ENCODE results near the gene CLRN3.

CLRN3 gene

DNA sequence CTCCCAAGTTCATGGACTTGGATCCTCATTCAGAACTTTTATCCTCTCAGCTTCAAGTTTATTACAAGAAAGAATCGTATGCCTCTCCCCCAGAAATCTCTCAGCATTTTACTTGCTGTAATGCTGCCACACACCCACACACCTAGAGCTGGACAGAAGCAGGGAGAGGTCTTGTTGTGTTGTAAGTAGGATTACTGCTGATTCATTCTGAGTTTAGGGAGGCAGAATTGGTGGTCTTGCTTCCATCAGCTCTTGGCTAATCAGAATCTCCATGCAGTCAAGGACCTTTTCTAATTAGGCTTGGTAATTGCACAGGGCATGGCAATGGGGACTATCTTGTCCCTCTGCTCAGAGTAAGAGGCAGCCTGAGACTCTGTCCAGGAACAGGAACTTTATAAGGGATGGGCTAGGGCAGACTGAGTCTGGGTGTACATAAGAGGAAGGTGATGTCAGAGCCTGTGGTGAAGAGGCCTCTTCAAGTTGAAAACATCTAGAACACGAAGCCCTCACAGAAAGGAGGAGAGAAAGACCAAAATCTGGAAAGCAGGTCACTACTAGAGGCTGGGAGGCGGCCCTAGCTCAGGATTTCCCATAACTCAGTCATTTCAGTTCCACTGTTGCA is 7.1 kb upstream of the CLRN3 start:
- DNase-seq (ENCODE audit: low read depth in 2 of 2): no peak

DNA sequence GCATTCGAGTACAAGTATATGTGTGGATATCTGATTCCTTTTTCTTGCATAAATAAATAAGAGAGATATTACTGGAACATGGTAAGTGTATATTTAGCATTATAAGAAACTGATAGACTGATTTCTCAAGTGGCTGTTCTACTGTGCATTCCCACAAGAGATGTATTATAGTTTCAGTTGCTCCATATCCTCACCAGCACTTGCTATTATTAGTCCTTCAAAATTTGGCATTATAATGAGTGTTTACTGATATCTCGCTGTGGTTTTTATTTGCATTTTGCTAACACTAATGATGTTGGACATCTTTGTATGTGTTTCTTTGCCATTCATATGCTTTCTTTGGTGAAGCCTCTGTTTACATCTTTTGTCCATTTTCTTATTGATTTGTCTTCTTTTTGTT is 4.4 kb upstream of the CLRN3 start:
- no peak for DNase-seq (ENCODE audit: low read depth in 2 of 2)

DNA sequence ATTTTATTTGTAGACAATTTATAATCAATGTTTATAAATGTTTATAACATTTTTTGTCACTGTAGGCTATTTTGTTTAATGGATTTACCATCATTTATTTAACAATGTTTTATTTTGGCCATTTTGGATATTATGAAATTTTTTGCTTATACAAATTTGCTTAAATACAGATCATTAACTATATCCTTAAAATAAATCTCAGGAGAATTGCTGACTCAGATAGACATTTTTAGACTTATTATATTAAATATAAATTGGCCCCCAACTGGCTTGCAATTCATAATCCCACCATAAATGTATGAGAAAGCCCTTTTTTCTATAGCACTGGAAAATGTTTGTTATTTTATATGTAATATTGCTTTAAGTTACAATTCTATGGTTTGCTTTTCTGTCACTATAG is 3.8 kb upstream of the CLRN3 start:
- DNase-seq (ENCODE audit: low read depth in 2 of 2): no peak

DNA sequence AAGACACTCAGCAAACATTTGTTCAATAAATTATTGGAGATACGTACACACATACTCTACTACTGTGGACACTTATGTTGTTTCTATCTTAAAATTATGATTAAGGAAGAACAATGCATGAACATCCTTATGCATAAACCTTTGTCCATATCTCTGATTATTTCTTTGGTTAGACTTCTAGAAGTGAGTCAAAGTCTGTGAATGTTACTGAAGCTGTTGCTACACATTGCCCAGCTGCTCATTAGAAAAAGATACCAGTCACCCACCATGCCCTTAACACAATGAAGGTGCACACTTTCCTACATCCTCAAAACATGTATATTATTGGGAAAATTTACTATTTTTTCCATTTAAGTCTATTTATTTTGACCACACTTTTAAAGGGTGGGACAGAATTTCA is 1.4 kb upstream of the CLRN3 start:
- no peak for DNase-seq (ENCODE audit: low read depth in 2 of 2)

DNA sequence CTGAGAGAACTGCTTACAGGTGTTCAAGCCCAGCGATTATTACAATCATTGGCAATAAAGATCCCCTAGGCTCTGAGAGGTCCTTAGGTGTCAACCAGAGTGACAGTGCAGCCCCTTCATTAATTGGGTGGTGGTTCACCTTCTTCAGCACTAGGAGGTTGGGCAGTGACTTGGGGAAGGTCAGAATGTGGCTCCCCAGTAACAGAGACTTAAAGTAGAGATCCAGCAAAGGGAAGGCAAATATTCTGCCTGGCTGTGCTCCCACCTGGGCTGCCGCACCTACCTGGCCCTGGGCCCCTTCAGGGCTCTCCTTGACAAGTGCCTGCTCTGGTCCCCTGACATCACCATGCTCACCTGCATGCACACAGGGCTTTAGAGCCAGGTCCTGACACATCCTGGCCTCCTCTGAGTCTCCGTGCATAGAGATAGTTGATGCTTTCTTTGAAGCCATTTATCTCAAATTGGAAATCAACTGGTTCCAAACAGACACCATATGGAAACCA is 1.9 kb downstream of the CLRN3 start:
- no peak for DNase-seq (ENCODE audit: low read depth in 2 of 2)

DNA sequence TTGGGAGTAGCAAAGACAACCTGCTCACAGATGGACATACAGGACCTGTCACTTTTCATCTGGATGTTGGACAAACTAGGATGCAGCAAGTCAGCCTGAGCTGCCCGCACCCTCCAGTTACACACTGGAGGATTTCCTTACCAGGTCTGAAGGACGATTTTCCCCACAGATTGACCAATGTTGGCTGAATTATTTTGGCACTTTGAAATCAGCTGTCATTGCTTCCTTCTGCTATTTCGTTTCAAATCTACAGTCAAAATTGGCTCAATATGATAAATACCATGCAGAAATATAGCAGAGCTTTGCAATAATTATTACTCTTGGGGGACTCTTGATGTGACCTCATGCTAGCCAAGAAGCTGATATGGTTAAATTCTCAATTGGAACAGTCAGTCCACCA is 2.5 kb downstream of the CLRN3 start:
- DNase-seq (ENCODE audit: low read depth in 2 of 2): no peak

GRCh38 chr10:127889605-127890195 is 3.0 kb downstream of the CLRN3 start:
- DNase-seq (ENCODE audit: low read depth in 2 of 2): no peak

- DNase-seq (ENCODE audit: low read depth in 2 of 2): no peak
Measured at GRCh38 chr10:127888521-127889312, 4.0 kb downstream of the CLRN3 start.

DNA sequence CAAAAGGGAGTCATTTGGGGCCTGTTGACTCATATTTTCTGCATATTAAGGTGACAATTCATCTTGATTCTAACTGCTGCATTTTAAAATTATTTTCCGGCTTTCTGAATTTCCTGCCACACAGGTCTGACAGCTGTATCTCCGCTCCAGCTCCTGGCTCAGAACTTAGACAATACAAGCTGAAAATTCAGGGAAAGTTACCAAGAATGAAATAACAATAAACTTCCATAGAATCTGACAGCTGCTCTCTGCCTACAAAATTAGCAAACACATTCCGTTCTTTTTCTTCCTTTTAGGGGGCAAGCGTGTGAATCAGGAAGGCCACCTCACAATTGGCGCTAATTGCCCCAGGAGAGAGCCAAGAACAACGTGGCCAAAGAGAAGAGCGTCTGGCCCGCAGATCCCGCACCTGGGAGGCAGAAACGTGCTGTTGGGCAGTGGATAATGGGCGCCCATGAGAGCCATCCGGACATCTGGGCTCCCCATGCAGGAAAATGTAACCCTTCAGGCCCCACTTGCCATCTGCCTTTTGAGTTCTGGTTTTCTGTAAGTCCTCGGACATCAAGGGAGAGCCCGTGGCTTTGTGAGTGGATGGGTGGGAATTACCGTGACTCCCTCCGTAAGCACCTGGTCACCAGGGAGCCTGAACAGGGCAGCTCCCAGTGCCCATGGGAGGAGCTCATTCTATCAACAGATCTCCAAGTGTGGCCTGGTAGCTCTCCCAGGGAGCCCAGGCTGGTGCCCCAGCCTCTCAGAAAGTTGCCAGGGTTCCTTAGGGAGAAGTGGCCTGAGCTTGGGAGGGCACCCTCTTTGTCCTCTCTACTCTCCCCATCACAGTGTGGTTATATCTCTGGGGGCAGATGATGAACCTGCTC is 5.0 kb downstream of the CLRN3 start:
- no peak for DNase-seq (ENCODE audit: low read depth in 2 of 2)

GRCh38 chr10:127886371-127887051 is 6.2 kb downstream of the CLRN3 start:
- DNase-seq (ENCODE audit: low read depth in 2 of 2): no peak

GRCh38 chr10:127884501-127884900 is 8.2 kb downstream of the CLRN3 start:
- no peak for DNase-seq (ENCODE audit: low read depth in 2 of 2)

- DNase-seq (ENCODE audit: low read depth in 2 of 2): no peak
Measured at GRCh38 chr10:127883516-127883915, 9.2 kb downstream of the CLRN3 start.

GRCh38 chr10:127882801-127883459 is 9.8 kb downstream of the CLRN3 start:
- no peak for DNase-seq (ENCODE audit: low read depth in 2 of 2)

GRCh38 chr10:127882391-127882790 is 10.3 kb downstream of the CLRN3 start:
- DNase-seq (ENCODE audit: low read depth in 2 of 2): no peak

GRCh38 chr10:127881262-127881661 is 11.5 kb downstream of the CLRN3 start:
- no peak for DNase-seq (ENCODE audit: low read depth in 2 of 2)

DNA sequence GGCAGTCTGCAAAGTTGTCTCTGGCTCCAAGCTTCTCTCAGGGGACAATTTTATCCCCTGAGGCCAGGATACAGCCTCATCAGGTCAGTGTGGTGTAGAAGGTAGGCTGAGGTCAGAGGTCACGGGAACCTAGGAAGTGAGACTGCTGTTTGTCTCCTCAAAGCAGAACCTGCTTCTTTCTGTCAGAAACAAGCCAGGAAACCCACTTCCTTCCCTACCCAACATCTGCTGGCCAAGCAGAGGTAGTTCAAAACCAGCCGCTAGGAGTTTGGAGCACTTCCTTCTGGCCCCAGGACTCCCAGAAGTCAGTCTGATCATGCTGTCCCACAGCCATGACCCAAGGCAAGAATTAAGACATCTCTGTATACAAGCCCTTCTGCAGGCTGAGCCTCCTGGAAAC is 12.2 kb downstream of the CLRN3 start:
- DNase-seq (ENCODE audit: low read depth in 2 of 2): no peak

- no peak for DNase-seq (ENCODE audit: low read depth in 2 of 2)
Measured at GRCh38 chr10:127878475-127879055, 14.2 kb downstream of the CLRN3 start.

GRCh38 chr10:127877699-127878098 is 15.0 kb downstream of the CLRN3 start:
- DNase-seq (ENCODE audit: low read depth in 2 of 2): no peak

GRCh38 chr10:127877116-127877515 is 15.6 kb downstream of the CLRN3 start:
- DNase-seq (ENCODE audit: low read depth in 2 of 2): no peak

GRCh38 chr10:127875916-127876315 is 16.8 kb downstream of the CLRN3 start:
- DNase-seq (ENCODE audit: low read depth in 2 of 2): no peak

DNA sequence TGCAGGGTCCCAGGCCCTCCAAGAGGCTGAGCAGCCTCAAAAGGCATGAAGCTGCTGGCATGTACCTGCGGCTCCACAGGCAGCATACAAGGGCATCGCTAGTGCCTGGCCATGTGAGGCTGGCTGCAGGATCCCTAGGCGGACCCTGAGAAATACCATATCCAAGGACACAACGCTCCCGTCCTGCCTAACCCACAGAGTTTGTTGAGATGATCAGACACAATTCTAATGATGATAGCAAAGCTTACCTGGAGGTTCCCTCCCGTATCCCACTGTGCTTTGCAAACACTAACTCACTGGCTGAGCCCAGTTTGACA is 17.3 kb downstream of the CLRN3 start:
- DNase-seq (ENCODE audit: low read depth in 2 of 2): no peak

Data from activated CD8-positive, alpha-beta memory T cell treated with anti-CD3 and anti-CD28 coated beads for 4 hours (primary cell).